Panc1 (cell line): ENCODE results near the gene MICAL2. TPM values are rescaled to one million over a fixed set of nuclear protein-coding genes. Genes with fewer than 3 reads are reported as not detected.

Source experiments
- ATAC-seq: fragments of 200-7000 bp; cut with Tn5 transposase; 2 replicates; pipeline ENCODE4 v1.9.1; 2020; ENCODE audit warnings: mild to moderate bottlenecking, moderate library complexity
- BruUV-seq: library from RNA; stranded (reverse); fragments of 400-500 nt; replicated peaks from 2 replicates; lab custom pipeline; 2021; lab: Mats Ljungman, UMichigan
- CTCF ChIA-PET: fragments of 300-600 bp; sonication (Branson Sonifier 250); formaldehyde crosslinking; loops from one replicate; lab custom pipeline; 2022; ENCODE audit warnings: antibody characterized with exemption; lab: Charles Lee
- POLR2A ChIA-PET: fragments of 300-600 bp; sonication (Branson Sonifier 250); formaldehyde crosslinking; loops from one replicate; lab custom pipeline; 2022; ENCODE audit warnings: antibody characterized with exemption; lab: Charles Lee
- DNase-seq: peaks from one replicate; pipeline ENCODE4 v3.0.0-alpha.2; 2010; ENCODE audit warnings: low read depth, low spot score
- H3K27ac ChIP-seq: 2 replicates; pipeline ENCODE4 v1.5.1; 2011; ENCODE audit warnings: mild to moderate bottlenecking, low read length, inconsistent platforms
- H3K27me3 ChIP-seq: fragments of 200-500 bp; sonication (Bioruptor generic); 2 replicates; pipeline ENCODE4 v1.6.0; 2014; ENCODE audit warnings: low read length, inconsistent platforms; ENCODE audit not compliant: control insufficient read depth, insufficient read depth
- H3K36me3 ChIP-seq: fragments of 200-500 bp; sonication (Bioruptor generic); 2 replicates; pipeline ENCODE4 v1.5.1; 2014; ENCODE audit warnings: inconsistent platforms, mild to moderate bottlenecking, low read length, moderate library complexity; ENCODE audit not compliant: control insufficient read depth, insufficient read depth
- H3K4me1 ChIP-seq: 2 replicates; pipeline ENCODE4 v1.5.1; 2011; ENCODE audit warnings: inconsistent platforms, mild to moderate bottlenecking, low read length, moderate library complexity; ENCODE audit not compliant: control insufficient read depth, insufficient read depth
- H3K4me3 ChIP-seq, 2 experiments: 2 replicates each; pipeline ENCODE4 v1.5.1; 2011 to 2012; ENCODE audit warnings: low read depth in 2 of 2, low read length in 2 of 2, mild to moderate bottlenecking in 2 of 2, inconsistent platforms in 1 of 2, moderate library complexity in 1 of 2
- H3K9me3 ChIP-seq: fragments of 200-500 bp; sonication (Bioruptor generic); 2 replicates; pipeline ENCODE4 v1.5.1; 2014; ENCODE audit warnings: low read depth, mild to moderate bottlenecking, inconsistent platforms, low read length, moderate library complexity; ENCODE audit not compliant: control insufficient read depth, insufficient read depth
- POLR2AphosphoS5 ChIP-seq: IDR thresholded peaks from 2 replicates; pipeline ENCODE4 v1.6.1; 2012; ENCODE audit warnings: mild to moderate bottlenecking, low read depth, low read length, moderate library complexity
- SIN3A ChIP-seq: IDR thresholded peaks from 2 replicates; pipeline ENCODE4 v1.6.1; 2012; ENCODE audit warnings: low read depth, mild to moderate bottlenecking, low read length, moderate library complexity, borderline replicate concordance; ENCODE audit not compliant: insufficient read depth
- TCF7L2 ChIP-seq: IDR thresholded peaks from 2 replicates; pipeline ENCODE4 v1.6.1; 2011; ENCODE audit warnings: mild to moderate bottlenecking, low read depth, low read length, inconsistent platforms
- in situ Hi-C: cut with HindIII; loops from 2 replicates; pipeline ENCODE4 v1.10.0; 2016; ENCODE audit warnings: low sequenced_read_pairs, low pct_unique_long_range_greater_than_20kb
- intact Hi-C: fragments of 100-400 bp; cut with micrococcal nuclease; formaldehyde crosslinking; loops from one replicate; pipeline ENCODE4 v1.10.0; 2022; ENCODE audit not compliant: unreplicated experiment
- total RNA-seq: library from RNA; stranded (reverse); gene quantifications from one replicate; pipeline ENCODE4 v1.2.1, GENCODE V29; 2021; ENCODE audit not compliant: unreplicated experiment
- TF ChIP-seq, protein P1 (sequence below), 2 experiments: IDR thresholded peaks; 2 replicates each; pipeline ENCODE4 v1.6.1; 2011 to 2012; ENCODE audit warnings: low read depth in 2 of 2, control low read depth in 1 of 2, low read length in 1 of 2, mild to moderate bottlenecking in 1 of 2, moderate library complexity in 1 of 2; ENCODE audit not compliant: insufficient read depth in 1 of 2
- TF ChIP-seq, protein P2 (sequence below): fragments of 450-650 bp; IDR thresholded peaks from 2 replicates; pipeline ENCODE4 v1.5.1; 2017; ENCODE audit warnings: mild to moderate bottlenecking

Gene MICAL2
- total RNA-seq, 1 experiment from 2014 or later = 199 TPM

DNA sequence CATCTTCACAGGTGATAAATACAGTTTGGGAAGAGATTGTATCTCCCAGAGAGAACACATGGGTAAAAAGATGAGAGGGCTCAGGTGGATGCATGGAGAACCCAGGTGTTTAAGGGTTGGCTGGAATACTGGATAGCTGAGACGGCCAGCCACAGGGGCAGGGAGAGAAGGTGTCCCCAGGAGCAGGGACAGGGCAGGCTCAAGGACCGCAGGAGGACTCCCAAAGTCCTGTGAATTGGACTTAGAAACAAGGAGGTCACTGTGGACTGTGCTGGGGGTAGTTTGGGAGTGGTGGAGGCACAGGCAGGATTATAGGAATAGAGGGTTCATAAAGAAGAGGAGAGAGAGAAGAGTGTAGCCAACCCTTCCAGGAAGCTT, 163.2 kb downstream of the MICAL2 start:
- Histone ChIP-seq H3K9me3 (no peaks in the 10 kb centered on the region), H3K4me3 (no peak overlapping the region), H3K36me3 (no peaks in the 10 kb centered on the region), H3K27me3 (no peaks in the 10 kb centered on the region), H3K27ac (no peak overlapping the region), H3K4me1 (peaks cover 8% of the 10 kb centered on the region)
- no peak for DNase-seq
- no peak for ATAC-seq
- in situ Hi-C loops (no loop called here), intact Hi-C loops (no loop called here)
- TF ChIP-seq TCF7L2 (no peak), POLR2AphosphoS5 (no peak), SIN3A (no peak)
- TF ChIP-seq, protein P1, sequence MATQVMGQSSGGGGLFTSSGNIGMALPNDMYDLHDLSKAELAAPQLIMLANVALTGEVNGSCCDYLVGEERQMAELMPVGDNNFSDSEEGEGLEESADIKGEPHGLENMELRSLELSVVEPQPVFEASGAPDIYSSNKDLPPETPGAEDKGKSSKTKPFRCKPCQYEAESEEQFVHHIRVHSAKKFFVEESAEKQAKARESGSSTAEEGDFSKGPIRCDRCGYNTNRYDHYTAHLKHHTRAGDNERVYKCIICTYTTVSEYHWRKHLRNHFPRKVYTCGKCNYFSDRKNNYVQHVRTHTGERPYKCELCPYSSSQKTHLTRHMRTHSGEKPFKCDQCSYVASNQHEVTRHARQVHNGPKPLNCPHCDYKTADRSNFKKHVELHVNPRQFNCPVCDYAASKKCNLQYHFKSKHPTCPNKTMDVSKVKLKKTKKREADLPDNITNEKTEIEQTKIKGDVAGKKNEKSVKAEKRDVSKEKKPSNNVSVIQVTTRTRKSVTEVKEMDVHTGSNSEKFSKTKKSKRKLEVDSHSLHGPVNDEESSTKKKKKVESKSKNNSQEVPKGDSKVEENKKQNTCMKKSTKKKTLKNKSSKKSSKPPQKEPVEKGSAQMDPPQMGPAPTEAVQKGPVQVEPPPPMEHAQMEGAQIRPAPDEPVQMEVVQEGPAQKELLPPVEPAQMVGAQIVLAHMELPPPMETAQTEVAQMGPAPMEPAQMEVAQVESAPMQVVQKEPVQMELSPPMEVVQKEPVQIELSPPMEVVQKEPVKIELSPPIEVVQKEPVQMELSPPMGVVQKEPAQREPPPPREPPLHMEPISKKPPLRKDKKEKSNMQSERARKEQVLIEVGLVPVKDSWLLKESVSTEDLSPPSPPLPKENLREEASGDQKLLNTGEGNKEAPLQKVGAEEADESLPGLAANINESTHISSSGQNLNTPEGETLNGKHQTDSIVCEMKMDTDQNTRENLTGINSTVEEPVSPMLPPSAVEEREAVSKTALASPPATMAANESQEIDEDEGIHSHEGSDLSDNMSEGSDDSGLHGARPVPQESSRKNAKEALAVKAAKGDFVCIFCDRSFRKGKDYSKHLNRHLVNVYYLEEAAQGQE (IDR thresholded peaks at IDR 0.05; ENCODE audit: insufficient read depth in 1 of 2, low read depth in 2 of 2, low read length in 1 of 2) = no peak
- TF ChIP-seq, protein P2, sequence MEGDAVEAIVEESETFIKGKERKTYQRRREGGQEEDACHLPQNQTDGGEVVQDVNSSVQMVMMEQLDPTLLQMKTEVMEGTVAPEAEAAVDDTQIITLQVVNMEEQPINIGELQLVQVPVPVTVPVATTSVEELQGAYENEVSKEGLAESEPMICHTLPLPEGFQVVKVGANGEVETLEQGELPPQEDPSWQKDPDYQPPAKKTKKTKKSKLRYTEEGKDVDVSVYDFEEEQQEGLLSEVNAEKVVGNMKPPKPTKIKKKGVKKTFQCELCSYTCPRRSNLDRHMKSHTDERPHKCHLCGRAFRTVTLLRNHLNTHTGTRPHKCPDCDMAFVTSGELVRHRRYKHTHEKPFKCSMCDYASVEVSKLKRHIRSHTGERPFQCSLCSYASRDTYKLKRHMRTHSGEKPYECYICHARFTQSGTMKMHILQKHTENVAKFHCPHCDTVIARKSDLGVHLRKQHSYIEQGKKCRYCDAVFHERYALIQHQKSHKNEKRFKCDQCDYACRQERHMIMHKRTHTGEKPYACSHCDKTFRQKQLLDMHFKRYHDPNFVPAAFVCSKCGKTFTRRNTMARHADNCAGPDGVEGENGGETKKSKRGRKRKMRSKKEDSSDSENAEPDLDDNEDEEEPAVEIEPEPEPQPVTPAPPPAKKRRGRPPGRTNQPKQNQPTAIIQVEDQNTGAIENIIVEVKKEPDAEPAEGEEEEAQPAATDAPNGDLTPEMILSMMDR = no peak
- ChIA-PET CTCF (no interaction called here), POLR2A (no interaction called here)
- BruUV-seq = no TSS peak

DNA sequence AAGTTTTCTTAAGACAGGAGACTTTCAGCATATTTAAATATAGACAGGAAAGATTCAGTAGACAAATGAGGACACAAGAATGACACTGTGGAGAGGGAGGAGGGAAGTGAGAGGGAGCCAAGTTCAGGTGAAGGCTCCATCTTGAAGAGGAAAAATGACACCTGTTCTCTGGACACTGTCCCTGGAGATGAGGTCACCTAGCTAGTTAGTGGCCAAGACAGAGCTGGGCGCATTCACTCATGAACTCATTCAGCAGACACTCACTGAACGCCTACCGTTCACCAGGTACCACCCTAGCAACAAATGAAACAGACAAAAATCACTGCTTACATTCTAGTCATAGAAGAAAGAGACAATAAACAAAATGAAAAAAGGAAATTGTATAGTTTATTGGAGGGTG, 163.7 kb downstream of the MICAL2 start:
- ChIA-PET POLR2A (no interaction called here), CTCF (no interaction called here)
- Histone ChIP-seq H3K4me1 (peaks cover 6% of the 10 kb centered on the region), H3K27ac (no peak overlapping the region), H3K36me3 (no peaks in the 10 kb centered on the region), H3K27me3 (no peaks in the 10 kb centered on the region), H3K9me3 (no peaks in the 10 kb centered on the region), H3K4me3 (no peak overlapping the region)
- in situ Hi-C loops (no loop called here), intact Hi-C loops (no loop called here)
- TF ChIP-seq TCF7L2 (no peak), POLR2AphosphoS5 (no peak), SIN3A (no peak)
- TF ChIP-seq, protein P1 (IDR thresholded peaks at IDR 0.05; ENCODE audit: insufficient read depth in 1 of 2, low read depth in 2 of 2, low read length in 1 of 2) = no peak
- TF ChIP-seq, protein P2 = no peak
- ATAC-seq = no peak
- DNase-seq = no peak
- BruUV-seq = no TSS peak
